Activated T-cell treated with anti-CD3 and anti-CD28 coated beads, Interleukin-2, amount 50 U/mL, for 48 hours (primary cell): ENCODE results near the gene AAR2.

Source experiments
- DNase-seq, 2 experiments: peaks; one replicate each; pipeline ENCODE4 v3.0.0-alpha.2; 2020

Gene AAR2, protein sequence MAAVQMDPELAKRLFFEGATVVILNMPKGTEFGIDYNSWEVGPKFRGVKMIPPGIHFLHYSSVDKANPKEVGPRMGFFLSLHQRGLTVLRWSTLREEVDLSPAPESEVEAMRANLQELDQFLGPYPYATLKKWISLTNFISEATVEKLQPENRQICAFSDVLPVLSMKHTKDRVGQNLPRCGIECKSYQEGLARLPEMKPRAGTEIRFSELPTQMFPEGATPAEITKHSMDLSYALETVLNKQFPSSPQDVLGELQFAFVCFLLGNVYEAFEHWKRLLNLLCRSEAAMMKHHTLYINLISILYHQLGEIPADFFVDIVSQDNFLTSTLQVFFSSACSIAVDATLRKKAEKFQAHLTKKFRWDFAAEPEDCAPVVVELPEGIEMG

DNA sequence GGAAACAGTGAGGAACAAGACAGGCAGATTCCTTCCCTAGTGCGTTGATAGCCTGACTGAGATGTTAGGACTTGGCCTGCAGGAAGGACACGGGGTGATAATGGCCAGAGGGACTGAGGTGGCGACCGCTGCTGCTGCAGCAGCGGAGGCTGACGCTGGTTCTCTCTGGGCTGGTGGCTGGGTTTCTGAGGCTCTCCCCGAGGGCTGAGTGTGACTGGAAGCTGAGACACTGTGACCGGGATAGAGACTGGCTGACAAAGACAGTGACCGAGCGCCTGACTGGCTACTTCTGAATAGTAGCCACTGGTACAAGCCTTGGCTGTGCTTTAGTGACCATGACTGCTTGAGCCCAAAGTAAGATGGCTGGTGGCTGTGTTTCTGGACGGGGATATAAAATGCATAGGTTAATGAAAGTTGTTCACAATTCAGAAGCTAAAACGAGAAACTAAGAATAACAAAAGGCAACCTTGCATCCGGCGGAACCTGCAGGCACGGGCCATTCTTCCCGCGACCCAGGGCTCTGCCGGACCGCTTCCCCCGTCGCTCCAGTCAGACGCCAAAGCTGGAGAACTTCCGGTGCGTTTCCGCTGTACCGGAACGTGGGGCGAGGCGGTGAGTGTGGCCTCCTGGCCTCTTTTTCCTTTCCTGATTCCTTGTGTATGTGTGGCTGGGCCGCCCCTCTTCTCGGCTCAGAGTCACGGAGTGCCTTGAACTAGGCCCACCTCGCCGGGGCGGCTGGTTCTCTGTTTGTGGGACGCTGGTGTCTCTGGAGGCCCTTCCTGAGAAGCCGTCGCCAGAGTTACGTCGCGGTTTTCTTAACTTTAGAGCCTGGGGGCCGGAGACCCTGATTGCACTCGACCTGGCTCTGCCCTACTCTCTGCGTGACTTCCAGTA, at the start of gene AAR2:
AAR2 (plus strand) TSS at position 587 of the 894 bp plus-strand sequence. CDS start 3,391 bp downstream, outside the sequence.
- peak; percentile 88 to 90 for DNase-seq

GRCh38 chr20:36193977-36194712, 42.1 kb upstream of the AAR2 start:
- no peak for DNase-seq

- DNase-seq = no peak
Measured at GRCh38 chr20:36196676-36197075, 39.6 kb upstream of the AAR2 start.

GRCh38 chr20:36197271-36197670, 39.0 kb upstream of the AAR2 start:
- DNase-seq = no peak

- DNase-seq = peak; percentile 85 to 86
Measured at GRCh38 chr20:36199345-36200257, 36.7 kb upstream of the AAR2 start.

DNA sequence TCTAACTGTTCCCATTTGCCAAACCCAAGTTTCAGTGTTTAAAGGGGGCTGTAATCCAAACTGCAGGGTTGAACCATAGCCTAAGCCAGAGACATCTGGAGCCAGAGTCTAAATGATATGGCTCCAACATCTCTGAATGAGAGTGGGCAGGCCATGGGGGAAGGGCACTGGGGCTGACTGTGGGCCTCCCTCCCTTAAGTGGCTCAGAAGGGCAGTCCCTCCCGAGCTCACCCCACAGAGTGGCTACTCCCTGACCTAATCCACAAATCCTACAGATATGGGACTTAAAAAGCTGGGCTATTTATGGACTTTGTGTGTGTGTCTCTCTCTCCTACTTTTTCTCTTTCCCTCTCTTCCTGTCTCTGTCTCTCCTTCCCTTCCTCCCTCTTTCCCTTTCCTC, 35.8 kb upstream of the AAR2 start:
- no peak for DNase-seq

- no peak for DNase-seq
Measured at GRCh38 chr20:36201198-36201597, 35.1 kb upstream of the AAR2 start.

DNA sequence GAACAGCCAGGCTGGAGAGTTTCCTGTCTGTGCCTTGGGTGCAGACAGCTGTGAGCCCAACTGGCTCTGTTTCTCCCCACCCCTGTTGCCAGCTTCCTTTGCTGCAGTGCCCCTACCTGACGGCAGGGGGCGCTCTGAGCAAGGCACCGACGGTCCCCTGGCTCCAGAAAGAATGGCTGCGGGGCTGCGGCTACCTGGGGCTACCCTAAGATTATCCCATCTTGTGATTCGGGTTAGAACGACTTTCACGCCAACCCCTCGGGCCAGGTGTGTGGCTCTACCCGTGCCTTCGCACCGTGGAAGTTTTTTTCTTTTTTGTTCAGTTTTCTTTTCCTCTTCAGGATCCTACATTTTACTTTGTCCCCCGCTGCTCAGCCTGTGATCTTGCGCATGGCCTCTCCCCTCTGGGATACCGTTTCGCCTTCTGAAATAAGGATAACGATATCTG, 33.4 kb upstream of the AAR2 start:
- peak; percentile 84 to 86 for DNase-seq

DNA sequence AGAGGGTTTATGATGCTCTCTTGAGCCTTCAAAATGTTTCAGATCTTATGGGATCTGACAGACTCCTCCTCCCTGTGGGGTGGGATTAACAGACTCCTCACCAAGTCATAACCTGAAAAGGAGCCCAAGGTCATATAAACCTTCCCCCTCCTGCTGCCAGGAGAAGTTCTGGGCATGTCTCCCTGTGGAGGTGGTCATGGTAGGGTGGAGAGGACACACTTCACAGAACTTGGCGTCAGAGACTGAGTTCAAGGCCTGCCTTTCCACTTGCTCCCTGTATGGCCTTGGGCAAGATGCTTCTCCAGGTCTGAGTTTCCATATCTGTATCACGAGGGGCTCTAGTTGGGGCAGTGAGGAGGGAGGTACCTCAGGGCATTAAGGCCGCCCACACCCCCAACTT, 32.4 kb upstream of the AAR2 start:
- no peak for DNase-seq

DNA sequence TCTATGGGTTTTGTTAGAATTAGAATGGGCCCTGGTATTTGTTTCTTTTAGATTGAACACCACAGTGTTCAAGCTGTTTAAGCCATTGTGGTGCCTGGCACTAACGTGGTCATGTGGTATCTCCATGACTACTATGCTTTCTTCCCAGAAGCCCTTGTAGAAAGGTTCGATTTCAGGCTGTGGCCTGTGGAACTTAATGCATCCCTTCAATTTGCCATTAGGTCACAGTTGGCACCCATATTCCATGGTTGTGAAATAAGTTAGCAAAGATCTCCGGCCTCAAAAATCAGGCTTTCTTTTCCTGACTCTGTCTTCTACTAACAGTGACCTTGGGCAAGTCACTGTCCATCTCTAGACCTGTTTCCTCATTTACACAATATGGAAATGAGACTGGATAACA, 31.3 kb upstream of the AAR2 start:
- no peak for DNase-seq

- DNase-seq = no peak
Measured at GRCh38 chr20:36206068-36206467, 30.2 kb upstream of the AAR2 start.

DNA sequence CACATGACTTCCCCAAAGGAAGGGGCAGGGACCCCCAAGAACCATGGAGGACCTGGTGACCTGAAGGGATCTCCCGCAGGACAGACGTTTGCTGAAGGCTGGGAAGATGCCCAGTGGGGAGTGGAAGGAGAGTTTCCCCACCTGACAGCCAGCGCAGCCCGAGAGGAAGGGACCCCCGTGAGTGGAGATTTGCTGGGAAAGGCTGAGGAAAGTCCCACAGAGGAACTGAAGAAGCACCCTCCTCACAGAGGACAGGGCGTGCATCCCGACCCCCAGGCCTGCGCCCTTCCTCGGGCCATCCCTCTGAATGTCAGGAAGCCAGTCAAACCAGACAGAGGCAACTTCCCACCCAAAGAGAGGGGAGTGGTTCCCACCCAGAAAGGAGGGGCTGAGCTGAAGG, 29.6 kb upstream of the AAR2 start:
- no peak for DNase-seq

DNA sequence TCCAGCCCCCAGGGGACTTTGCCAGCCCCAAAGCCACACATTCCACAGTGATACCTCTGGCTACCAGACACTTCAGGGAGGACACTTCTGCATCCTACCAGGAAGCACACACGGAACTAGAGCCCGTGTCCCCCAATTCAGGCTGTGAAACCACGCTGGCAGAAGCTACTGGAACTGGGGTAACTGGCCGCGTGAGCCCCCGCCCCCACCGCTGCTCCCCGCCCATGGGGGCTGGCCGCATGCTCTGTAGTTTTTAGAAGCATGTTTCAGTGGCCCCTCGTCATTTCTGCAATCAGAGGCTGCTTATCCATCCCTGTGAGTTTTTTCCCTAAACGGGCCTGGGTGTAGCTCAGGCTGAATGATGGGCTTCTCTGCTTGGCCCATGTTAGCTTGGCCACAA, 28.7 kb upstream of the AAR2 start:
- DNase-seq = no peak

- DNase-seq = no peak
Measured at GRCh38 chr20:36208257-36208656, 28.0 kb upstream of the AAR2 start.

- no peak for DNase-seq
Measured at GRCh38 chr20:36210436-36211021, 25.7 kb upstream of the AAR2 start.

DNA sequence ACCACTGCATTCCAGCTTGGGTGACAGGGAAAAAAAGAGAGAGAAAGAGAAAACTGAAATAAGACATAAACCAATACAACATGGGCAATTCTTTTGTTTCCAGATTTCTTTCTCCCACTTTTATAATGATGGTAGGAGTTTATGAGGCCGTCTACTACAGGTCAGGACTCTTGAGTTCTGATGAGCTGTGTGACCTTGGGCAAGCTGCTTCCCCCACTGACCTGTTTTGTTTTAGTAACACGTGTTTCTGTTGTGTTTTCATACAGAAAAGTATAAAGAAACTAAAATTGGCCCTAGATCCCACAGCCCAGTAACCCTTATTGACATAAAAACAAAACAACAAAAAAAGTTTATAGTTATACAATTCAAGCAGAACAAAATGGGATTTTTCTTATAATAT, 22.9 kb upstream of the AAR2 start:
- DNase-seq = no peak

DNA sequence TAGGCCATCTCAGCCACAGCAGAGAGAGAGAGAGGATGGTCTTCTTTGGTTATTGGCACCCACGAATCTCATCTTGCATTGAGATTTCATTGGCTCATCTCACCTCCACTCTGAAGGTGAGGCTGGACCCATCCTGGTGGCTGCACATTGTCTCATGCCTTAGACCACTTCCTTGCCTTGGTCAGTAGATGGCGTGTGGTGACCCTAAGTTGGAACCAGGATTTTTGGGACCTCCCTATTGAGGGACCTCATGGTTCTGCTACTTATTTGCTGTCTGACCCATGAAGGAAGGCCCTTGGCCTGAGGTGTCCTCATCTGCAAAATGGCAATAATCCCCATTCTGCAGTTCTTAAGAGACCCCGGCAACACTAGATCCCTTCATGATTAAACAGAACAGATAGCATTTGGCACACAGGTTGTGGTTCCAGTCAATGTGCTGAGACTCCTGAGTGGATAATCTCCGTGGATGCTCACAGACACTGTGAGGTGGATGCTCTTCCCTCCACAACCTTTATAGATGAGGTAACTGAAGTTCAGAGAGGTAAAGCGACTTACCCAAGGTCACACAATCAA, 21.5 kb upstream of the AAR2 start:
- no peak for DNase-seq

DNA sequence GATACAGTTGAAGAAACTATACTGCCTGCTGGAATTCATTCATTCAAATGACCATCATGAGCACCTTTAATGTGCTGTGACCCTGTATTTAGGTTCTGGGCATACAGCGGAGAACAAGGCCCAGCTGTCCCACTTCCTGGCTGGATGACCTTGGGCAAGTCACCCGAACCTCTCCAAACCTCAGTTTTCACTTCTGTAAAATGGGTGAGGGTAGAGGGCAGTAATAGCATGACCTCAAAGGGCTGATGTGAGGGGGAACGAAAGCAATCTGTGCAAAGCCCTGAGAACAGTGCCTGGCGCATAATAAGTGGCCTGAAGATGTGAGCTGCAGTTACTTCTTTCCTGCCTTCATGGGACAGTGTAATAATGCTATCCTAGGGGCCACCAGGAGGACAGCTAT, 20.5 kb upstream of the AAR2 start:
- DNase-seq = no peak

DNA sequence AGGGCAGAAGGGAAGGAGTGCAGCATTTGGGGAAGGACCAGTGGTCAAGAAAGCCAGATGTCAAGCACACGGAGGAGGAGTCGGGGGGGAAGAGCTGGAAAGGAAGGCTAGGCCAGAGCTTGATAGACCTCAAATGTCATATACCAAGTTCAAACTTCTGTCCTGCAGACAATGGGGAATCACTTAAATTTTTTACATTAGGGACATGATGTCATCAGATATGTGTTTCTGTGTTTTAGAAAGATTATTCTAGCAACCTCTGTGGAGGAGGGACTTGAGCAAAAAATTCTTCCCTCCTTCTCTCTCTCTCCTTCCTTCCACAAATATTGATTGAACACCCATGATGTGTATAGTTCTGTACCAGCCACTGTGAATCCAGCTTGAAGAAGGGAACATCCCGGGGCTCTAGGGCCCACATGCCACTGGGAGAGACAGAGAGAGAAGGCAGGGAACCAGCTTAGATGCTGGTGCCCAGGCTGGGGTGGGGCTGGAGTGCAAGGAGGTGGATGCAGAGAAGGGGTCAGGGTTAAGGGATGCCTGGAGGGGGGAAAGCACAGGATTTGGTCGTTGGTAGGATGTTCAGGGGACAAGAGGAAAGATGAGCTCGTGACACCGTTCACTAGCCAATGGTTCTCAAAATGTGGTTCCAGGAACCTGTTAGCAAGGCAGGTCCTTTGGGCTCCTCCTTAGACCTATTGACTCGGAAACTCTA, 19.8 kb upstream of the AAR2 start:
- no peak for DNase-seq

DNA sequence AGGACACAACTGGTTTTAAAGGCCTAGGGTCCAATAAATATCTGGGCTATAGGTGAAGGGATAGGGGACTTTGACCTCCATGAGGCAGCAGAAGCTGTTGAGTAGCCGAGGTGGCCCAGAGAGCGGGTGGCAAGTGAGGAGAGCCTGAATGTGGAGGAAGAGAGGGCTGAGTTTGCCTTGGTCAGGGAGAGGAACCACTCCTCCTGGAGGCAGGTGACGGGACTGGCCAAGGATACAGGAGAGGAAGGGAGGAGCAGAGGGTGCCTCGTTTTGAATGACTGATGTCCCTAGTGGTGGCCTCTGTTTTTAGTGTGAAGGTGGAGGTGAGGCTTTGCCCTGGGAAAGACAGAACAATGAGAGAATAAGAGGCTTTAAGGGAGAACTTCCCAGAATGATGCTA, 19.1 kb upstream of the AAR2 start:
- DNase-seq = no peak
